H1 (cell line): ENCODE measurements around the gene NGEF. TPM values are rescaled to one million over a fixed set of nuclear protein-coding genes. Genes with fewer than 3 reads are reported as not detected.

Experiments used
- CTCF ChIA-PET: fragments of 300-600 bp; sonication (Branson Sonifier 250); formaldehyde crosslinking; loops from one replicate; lab custom pipeline; 2021; ENCODE audit not compliant: partially characterized antibody; lab: Charles Lee
- POLR2A ChIA-PET: fragments of 300-600 bp; sonication (Branson Sonifier 250); formaldehyde crosslinking; loops from one replicate; lab custom pipeline; 2021; ENCODE audit warnings: inconsistent platforms; ENCODE audit not compliant: partially characterized antibody; lab: Charles Lee
- DNase-seq, 2 experiments: peaks; one replicate each; pipeline versions ENCODE4 v3.0.0 to v3.0.0-alpha.2; 2010 to 2022; ENCODE audit warnings: low spot score in 2 of 2, low read depth in 1 of 2, mixed read lengths in 1 of 2
- FAIRE-seq: peaks from 2 replicates; lab custom pipeline; 2011; peaks lifted over from hg19 to GRCh38; lab: Jason Lieb, UNC
- H2AFZ ChIP-seq: 2 replicates; pipeline ENCODE4 v1.8.1; 2012; ENCODE audit warnings: low read length, inconsistent platforms
- H2AK5ac ChIP-seq: 2 replicates; pipeline ENCODE4 v1.6.1; 2013; ENCODE audit warnings: low read depth, low read length
- H2BK120ac ChIP-seq: replicated peaks from 2 replicates; pipeline ENCODE3; 2013; ENCODE audit warnings: low read depth, low read length, inconsistent platforms
- H2BK12ac ChIP-seq: 2 replicates; pipeline ENCODE4 v1.6.1; 2013; ENCODE audit warnings: low read depth, low read length
- H2BK15ac ChIP-seq: 2 replicates; pipeline ENCODE4 v1.6.1; 2013; ENCODE audit warnings: low read length
- H2BK20ac ChIP-seq: 2 replicates; pipeline ENCODE4 v1.6.1; 2013; ENCODE audit warnings: low read length
- H2BK5ac ChIP-seq: 2 replicates; pipeline ENCODE4 v1.6.1; 2013; ENCODE audit warnings: low read depth, low read length
- H3K14ac ChIP-seq: 2 replicates; pipeline ENCODE4 v1.6.1; 2013; ENCODE audit warnings: inconsistent platforms; ENCODE audit not compliant: insufficient read length
- H3K18ac ChIP-seq: 2 replicates; pipeline ENCODE4 v1.6.1; 2013; ENCODE audit warnings: low read length; ENCODE audit errors: extremely low read depth
- H3K23ac ChIP-seq: 2 replicates; pipeline ENCODE4 v1.6.1; 2013; ENCODE audit warnings: inconsistent platforms; ENCODE audit not compliant: insufficient read length
- H3K23me2 ChIP-seq: 2 replicates; pipeline ENCODE4 v1.6.1; 2013; ENCODE audit warnings: low read depth, low read length
- H3K27ac ChIP-seq: 2 replicates; pipeline ENCODE4 v1.6.1; 2011; ENCODE audit warnings: low read depth, low read length, inconsistent platforms
- H3K27me3 ChIP-seq, 4 experiments: replicated peaks in 1 of 4; 1 replicate in 1 of 4; 2 replicates in 3 of 4; pipeline versions ENCODE4 v1.6.1 to v1.8.1; 2011 to 2013; ENCODE audit warnings: low read length in 3 of 4, mild to moderate bottlenecking in 3 of 4, inconsistent platforms in 2 of 4, mixed read lengths in 2 of 4, moderate library complexity in 1 of 4; ENCODE audit not compliant: control insufficient read depth in 3 of 4, insufficient read depth in 3 of 4; ENCODE audit errors: extremely low read depth in 1 of 4
- H3K36me3 ChIP-seq, 4 experiments: 2 replicates each; pipeline versions ENCODE4 v1.6.1 to v1.8.1; 2011 to 2013; ENCODE audit warnings: mild to moderate bottlenecking in 4 of 4, low read length in 3 of 4, moderate library complexity in 2 of 4, control low read depth in 1 of 4, inconsistent platforms in 1 of 4; ENCODE audit not compliant: insufficient read depth in 4 of 4, control insufficient read depth in 2 of 4
- H3K4ac ChIP-seq: replicated peaks from 2 replicates; pipeline ENCODE3; 2013; ENCODE audit warnings: low read length, low read depth, mixed read lengths, inconsistent platforms; ENCODE audit not compliant: insufficient read length
- H3K4me1 ChIP-seq, 4 experiments: replicated peaks in 1 of 4; 1 replicate in 1 of 4; 2 replicates in 3 of 4; pipeline versions ENCODE4 v1.6.1 to v1.8.1; 2011 to 2013; ENCODE audit warnings: low read length in 3 of 4, inconsistent platforms in 2 of 4, mixed read lengths in 1 of 4; ENCODE audit not compliant: insufficient read depth in 4 of 4, control insufficient read depth in 3 of 4
- H3K4me2 ChIP-seq, 2 experiments: 2 replicates each; pipeline versions ENCODE4 v1.6.1 to v1.8.1; 2011 to 2013; ENCODE audit warnings: low read depth in 2 of 2, low read length in 2 of 2, control low read depth in 1 of 2, inconsistent platforms in 1 of 2, mild to moderate bottlenecking in 1 of 2; ENCODE audit not compliant: insufficient read depth in 1 of 2
- H3K4me3 ChIP-seq, 4 experiments: fragments of 200-600, 300-600 bp in 1 of 4; sonication (generic), shearing (Covaris generic), sonication (Bioruptor Twin) in 1 of 4; 2 replicates each; pipeline versions ENCODE4 v1.5.1 to v1.8.1; 2011 to 2016; ENCODE audit warnings: low read length in 4 of 4, low read depth in 3 of 4, control low read depth in 2 of 4, inconsistent platforms in 2 of 4, mild to moderate bottlenecking in 2 of 4, mixed read lengths in 1 of 4, moderate library complexity in 1 of 4; ENCODE audit not compliant: insufficient read depth in 2 of 4; ENCODE audit errors: extremely low read depth in 1 of 4
- H3K56ac ChIP-seq: replicated peaks from 2 replicates; pipeline ENCODE3; 2013; ENCODE audit warnings: low read depth, mild to moderate bottlenecking, mixed read lengths, low read length, inconsistent platforms; ENCODE audit not compliant: insufficient read length
- H3K79me1 ChIP-seq: 2 replicates; pipeline ENCODE4 v1.6.1; 2013; ENCODE audit warnings: low read depth, low read length, control low read depth
- H3K79me2 ChIP-seq, 2 experiments: 2 replicates each; pipeline versions ENCODE4 v1.6.1 to v1.8.1; 2012 to 2013; ENCODE audit warnings: low read length in 2 of 2, mild to moderate bottlenecking in 2 of 2, inconsistent platforms in 1 of 2; ENCODE audit not compliant: insufficient read depth in 2 of 2, control insufficient read depth in 1 of 2
- H3K9ac ChIP-seq, 4 experiments: replicated peaks in 1 of 4; 1 replicate in 1 of 4; 2 replicates in 3 of 4; pipeline versions ENCODE4 v1.6.1 to v1.8.1; 2011 to 2013; ENCODE audit warnings: low read depth in 3 of 4, low read length in 3 of 4, control low read depth in 2 of 4, mild to moderate bottlenecking in 2 of 4, moderate library complexity in 2 of 4, inconsistent platforms in 1 of 4; ENCODE audit errors: extremely low read depth in 1 of 4
- H3K9me3 ChIP-seq, 2 experiments: 2 replicates each; pipeline versions ENCODE4 v1.6.1 to v1.8.1; 2012 to 2013; ENCODE audit warnings: mild to moderate bottlenecking in 2 of 2, moderate library complexity in 2 of 2, control low read depth in 1 of 2, inconsistent platforms in 1 of 2, low read depth in 1 of 2, low read length in 1 of 2, mixed read lengths in 1 of 2; ENCODE audit not compliant: insufficient read depth in 2 of 2
- H4K20me1 ChIP-seq, 2 experiments: replicated peaks in 1 of 2; 2 replicates each; pipeline versions ENCODE3 to v1.8.1; 2011 to 2013; ENCODE audit warnings: inconsistent platforms in 2 of 2, low read length in 2 of 2, mild to moderate bottlenecking in 1 of 2; ENCODE audit not compliant: insufficient read depth in 2 of 2, control insufficient read depth in 1 of 2
- H4K5ac ChIP-seq: 2 replicates; pipeline ENCODE4 v1.6.1; 2013; ENCODE audit warnings: low read length, low read depth, mixed read lengths, inconsistent platforms; ENCODE audit not compliant: insufficient read length
- H4K8ac ChIP-seq: 2 replicates; pipeline ENCODE4 v1.8.0; 2013; ENCODE audit warnings: mild to moderate bottlenecking, moderate library complexity, low read length, inconsistent platforms; ENCODE audit not compliant: insufficient read depth; ENCODE audit errors: extremely low read depth
- H4K91ac ChIP-seq: replicated peaks from 2 replicates; pipeline ENCODE3; 2013; ENCODE audit warnings: low read length, mixed read lengths, inconsistent platforms; ENCODE audit not compliant: insufficient read length
- ASH2L ChIP-seq: fragments of 200-600, 300-600 bp; sonication (generic); IDR thresholded peaks from one replicate; pipeline ENCODE4 v1.7.1; 2017; ENCODE audit warnings: low read length
- BCL11A ChIP-seq, 2 experiments: IDR thresholded peaks; one replicate each; pipeline ENCODE4 v1.6.1; 2011; ENCODE audit warnings: low read depth in 2 of 2, low read length in 2 of 2, mild to moderate bottlenecking in 2 of 2
- JUND ChIP-seq: IDR thresholded peaks from 2 replicates; pipeline ENCODE4 v1.6.1; 2011; ENCODE audit warnings: mild to moderate bottlenecking, improper control_type of control experiment, low read length
- NRF1 ChIP-seq: IDR thresholded peaks from 2 replicates; pipeline ENCODE4 v1.6.1; 2011; ENCODE audit warnings: mild to moderate bottlenecking, low read depth, low read length, improper control_type of control experiment
- POU5F1 ChIP-seq: IDR thresholded peaks from 2 replicates; pipeline ENCODE4 v1.6.1; 2011; ENCODE audit warnings: low read depth, mild to moderate bottlenecking, low read length, moderate library complexity
- RNF2 ChIP-seq: fragments of 200-900, 300-1000 bp; sonication (generic); IDR thresholded peaks from 2 replicates; pipeline ENCODE4 v1.7.1; 2016; ENCODE audit warnings: borderline replicate concordance, low read depth, mild to moderate bottlenecking, antibody characterized with exemption, low read length; ENCODE audit not compliant: poor library complexity, severe bottlenecking; ENCODE audit errors: missing control alignments
- RXRA ChIP-seq: IDR thresholded peaks from 2 replicates; pipeline ENCODE4 v1.6.1; 2011; ENCODE audit warnings: low read depth, mild to moderate bottlenecking, low read length, moderate library complexity; ENCODE audit not compliant: insufficient read depth
- SAP30 ChIP-seq: fragments of 300-600 bp; sonication (generic); IDR thresholded peaks from 2 replicates; pipeline ENCODE4 v1.7.1; 2012; ENCODE audit warnings: low read length, moderate library complexity, mild to moderate bottlenecking, inconsistent platforms; ENCODE audit not compliant: insufficient read depth, insufficient replicate concordance
- SP1 ChIP-seq: IDR thresholded peaks from 2 replicates; pipeline ENCODE4 v1.6.1; 2011; ENCODE audit warnings: low read depth, low read length
- SP2 ChIP-seq: IDR thresholded peaks from 2 replicates; pipeline ENCODE4 v1.6.1; 2012; ENCODE audit warnings: mild to moderate bottlenecking, low read length, inconsistent platforms
- SRF ChIP-seq: IDR thresholded peaks from 2 replicates; pipeline ENCODE4 v1.6.1; 2011; ENCODE audit warnings: mild to moderate bottlenecking, low read depth, low read length, moderate library complexity
- TAF1 ChIP-seq: IDR thresholded peaks from 2 replicates; pipeline ENCODE4 v1.6.1; 2011; ENCODE audit warnings: mild to moderate bottlenecking, low read depth, low read length
- TCF12 ChIP-seq: IDR thresholded peaks from 2 replicates; pipeline ENCODE4 v1.6.1; 2011; ENCODE audit warnings: low read depth, mild to moderate bottlenecking, low read length
- WGBS, 2 experiments: shearing (Covaris generic) in 1 of 2; methylation state at CpG; one replicate each; pipeline versions ENCODE4 v1.1.6 to v1.1.7; 2013 to 2015; ENCODE audit warnings: low lambda C conversion rate in 2 of 2, mixed read lengths in 2 of 2, inconsistent platforms in 1 of 2, low coverage in 1 of 2, missing lambda C conversion rate in 1 of 2; ENCODE audit not compliant: insufficient replicate concordance in 2 of 2, insufficient coverage in 1 of 2, insufficient read length in 1 of 2; ENCODE audit errors: extremely low coverage in 1 of 2, missing lambda C conversion rate in 1 of 2; 5-methylcytosine and 5-hydroxymethylcytosine counted together
- polyA plus RNA-seq, 7 experiments: library from polyadenylated mRNA; depleted of rRNA in 3 of 7; stranded (reverse) in 5 of 7; unstranded in 2 of 7; fragments of >200 nt in 5 of 7; fragments of 200-250 nt in 2 of 7; gene quantifications; 1 replicate in 5 of 7; 2 replicates in 1 of 7; 4 replicates in 1 of 7; pipeline versions ENCODE4 v1.2.1 to v1.2.3, GENCODE V29; 2011 to 2013; ENCODE audit warnings: missing spikeins in 2 of 7, mixed read lengths in 2 of 7
- total RNA-seq: library from RNA; stranded (reverse); fragmentation: NEBNext Ultra II Directional; extraction: Animal tissue kit (Norgen Biotek cat#: 25700); gene quantifications from 2 replicates; pipeline ENCODE4 v1.2.1, GENCODE V29; 2021
- TF ChIP-seq, protein P1 (sequence below): IDR thresholded peaks from 2 replicates; pipeline ENCODE4 v1.6.1; 2011; ENCODE audit warnings: low read length, improper control_type of control experiment

The NGEF gene
- total and polyA plus RNA-seq, 2 of the 8 experiments (the other 6 are each of a cell fraction or from before 2014, with no cell fraction given) = 2.7 to 3.2 TPM

DNA sequence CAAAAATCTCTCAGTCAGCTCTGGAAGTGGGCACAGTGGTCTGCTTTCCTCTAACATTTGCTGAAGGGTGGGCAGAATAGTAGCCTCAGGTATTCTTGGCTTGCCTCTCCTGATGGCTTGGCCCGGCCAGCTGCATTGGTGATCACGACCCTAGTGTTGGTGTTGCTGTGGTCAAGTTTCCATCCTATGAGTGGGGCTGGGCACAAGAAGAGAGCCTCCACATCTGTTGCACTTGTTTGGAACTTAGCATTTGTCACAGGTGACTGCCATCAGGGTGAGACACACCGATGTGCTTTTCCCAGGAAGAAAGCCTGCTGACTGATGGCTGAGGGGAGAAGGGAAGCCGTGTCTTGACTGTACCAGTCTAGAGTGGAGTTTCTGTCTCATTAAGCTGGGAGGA, 176.1 kb downstream of the NGEF start:
- Histone ChIP-seq H3K9me3 (no peaks in the 10 kb centered on the region), H2BK5ac (no peak overlapping the region), H3K4ac (no peak overlapping the region), H3K4me3 (no peak overlapping the region), H3K9ac (no peak overlapping the region), H3K18ac (no peak overlapping the region), H3K23ac (no peak overlapping the region), H3K79me1 (no peaks in the 10 kb centered on the region), H3K27me3 (no peaks in the 10 kb centered on the region), H2BK120ac (no peak overlapping the region), H2BK12ac (no peak overlapping the region), H3K14ac (no peak overlapping the region), H3K4me2 (no peak overlapping the region), H2BK20ac (no peak overlapping the region), H3K27ac (no peak overlapping the region), H4K8ac (peak overlapping the region; percentile 28; the same call in 1 of the 2 replicates), H4K5ac (no peak overlapping the region), H3K4me1 (no peaks in the 10 kb centered on the region), H3K79me2 (no peaks in the 10 kb centered on the region), H2AK5ac (no peak overlapping the region), H2AFZ (no peak overlapping the region), H2BK15ac (no peak overlapping the region), H3K56ac (no peak overlapping the region), H3K36me3 (peaks cover 5 to 51% (median 29%) of the 10 kb centered on the region in 4 experiments), H3K23me2 (no peaks in the 10 kb centered on the region), H4K20me1 (peaks cover 0 to 1% of the 10 kb centered on the region in 2 experiments), H4K91ac (no peak overlapping the region)
- FAIRE-seq (no peak), DNase-seq (no peak)
- CTCF ChIA-PET = interaction anchor here (0.6 to 1.4 kb wide), 5 partner anchors 10 to 192 kb away, joined by 3 to 4 read pairs (median 3); no protein-coding TSS in a partner anchor
- WGBS, 2 experiments = 89% methylated on average over 4 of the region's 4 CpGs; no CpG with 5 or more reads in 1 of the 2 experiments
- POLR2A ChIA-PET = no interaction called here
- TF ChIP-seq NRF1 (no peak), SAP30 (no peak), TAF1 (no peak), JUND (no peak), POU5F1 (no peak), BCL11A (IDR thresholded peaks at IDR 0.05; ENCODE audit: low read depth in 2 of 2, low read length in 2 of 2) (no peak), SP1 (no peak), TCF12 (no peak), ASH2L (no peak), RNF2 (no peak), RXRA (no peak), SRF (no peak), SP2 (no peak)
- TF ChIP-seq, protein P1, sequence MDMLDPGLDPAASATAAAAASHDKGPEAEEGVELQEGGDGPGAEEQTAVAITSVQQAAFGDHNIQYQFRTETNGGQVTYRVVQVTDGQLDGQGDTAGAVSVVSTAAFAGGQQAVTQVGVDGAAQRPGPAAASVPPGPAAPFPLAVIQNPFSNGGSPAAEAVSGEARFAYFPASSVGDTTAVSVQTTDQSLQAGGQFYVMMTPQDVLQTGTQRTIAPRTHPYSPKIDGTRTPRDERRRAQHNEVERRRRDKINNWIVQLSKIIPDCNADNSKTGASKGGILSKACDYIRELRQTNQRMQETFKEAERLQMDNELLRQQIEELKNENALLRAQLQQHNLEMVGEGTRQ = no peak
